Measurements from ENCODE around the gene ARNT2.

The ARNT2 gene

DNA sequence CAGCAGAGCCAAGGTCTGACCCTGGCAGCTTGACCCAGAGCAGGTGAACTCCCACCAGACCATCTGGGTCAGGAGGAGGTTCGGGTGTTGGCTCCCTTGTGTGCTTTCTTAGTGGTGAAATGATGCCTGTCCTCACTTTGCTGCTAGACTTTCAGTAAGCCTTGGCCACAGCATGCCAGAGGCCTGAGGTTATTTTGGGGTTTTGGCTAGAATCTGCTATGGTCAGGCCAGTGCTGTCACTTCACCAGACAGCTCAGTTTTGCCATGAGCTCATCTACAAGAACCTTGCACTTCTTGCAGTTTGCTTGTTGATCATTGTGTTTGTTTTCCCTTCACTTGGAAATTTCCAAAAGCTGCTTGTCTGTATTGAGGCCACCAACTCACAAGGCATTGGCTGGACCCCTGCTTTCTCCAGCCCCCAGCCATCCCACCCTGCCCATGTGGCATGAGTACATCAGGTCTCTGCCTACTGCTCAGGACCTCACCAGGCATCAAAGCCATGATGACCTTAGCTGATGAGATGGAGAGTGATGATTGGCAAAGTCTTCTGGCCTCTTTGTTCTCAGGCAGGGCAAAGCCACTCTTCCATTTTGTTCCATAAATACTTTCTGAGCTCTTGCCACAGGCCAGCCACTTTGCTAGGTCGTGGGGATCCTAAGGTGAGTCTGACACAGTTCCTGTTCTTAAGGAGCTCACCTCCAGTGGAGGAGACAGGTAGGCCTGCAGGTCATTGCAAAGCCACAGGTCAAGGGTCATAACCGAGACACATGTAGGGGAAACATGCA lies 122.6 kb downstream of the ARNT2 start:
- DNase-seq, result no peak

DNA sequence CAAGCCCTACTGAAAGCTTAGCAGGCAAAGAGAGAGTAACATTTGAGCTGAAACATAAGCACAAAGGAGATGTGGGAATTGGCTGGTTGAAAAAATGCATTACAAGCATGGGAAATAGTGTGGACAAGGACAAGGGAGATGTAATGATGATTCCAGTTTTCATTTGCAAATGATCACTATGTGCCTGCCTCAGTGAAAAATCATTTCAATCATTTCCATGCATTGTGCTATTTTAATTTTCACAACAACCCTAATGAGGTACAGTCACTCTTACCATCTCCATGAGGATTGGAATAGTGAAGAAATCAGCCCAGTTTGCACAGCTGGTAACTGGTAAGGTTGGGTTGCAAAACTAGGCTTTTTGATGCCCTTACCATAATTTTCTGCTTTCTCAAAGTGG lies 123.2 kb downstream of the ARNT2 start:
- DNase-seq, result no peak

DNA sequence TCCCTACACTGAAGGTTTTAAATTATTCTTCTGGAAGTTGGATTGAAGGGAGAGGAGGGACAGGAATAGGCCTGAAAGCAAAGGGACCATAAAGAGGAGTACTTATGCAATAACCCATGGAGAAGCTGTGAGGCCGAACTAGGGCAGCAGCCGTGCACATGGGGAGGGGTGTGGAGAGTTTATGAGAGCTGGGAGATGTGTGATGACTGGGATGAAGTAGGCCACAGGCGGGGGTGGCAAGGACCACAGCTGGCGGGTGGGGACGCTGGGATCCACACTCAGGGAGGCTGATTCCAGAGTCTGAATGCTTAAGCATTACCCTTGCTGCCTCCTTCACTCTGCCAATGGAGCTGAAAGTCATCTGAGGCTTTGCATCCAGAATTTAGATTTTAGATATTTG lies 123.8 kb downstream of the ARNT2 start:
- no peak for DNase-seq

DNA sequence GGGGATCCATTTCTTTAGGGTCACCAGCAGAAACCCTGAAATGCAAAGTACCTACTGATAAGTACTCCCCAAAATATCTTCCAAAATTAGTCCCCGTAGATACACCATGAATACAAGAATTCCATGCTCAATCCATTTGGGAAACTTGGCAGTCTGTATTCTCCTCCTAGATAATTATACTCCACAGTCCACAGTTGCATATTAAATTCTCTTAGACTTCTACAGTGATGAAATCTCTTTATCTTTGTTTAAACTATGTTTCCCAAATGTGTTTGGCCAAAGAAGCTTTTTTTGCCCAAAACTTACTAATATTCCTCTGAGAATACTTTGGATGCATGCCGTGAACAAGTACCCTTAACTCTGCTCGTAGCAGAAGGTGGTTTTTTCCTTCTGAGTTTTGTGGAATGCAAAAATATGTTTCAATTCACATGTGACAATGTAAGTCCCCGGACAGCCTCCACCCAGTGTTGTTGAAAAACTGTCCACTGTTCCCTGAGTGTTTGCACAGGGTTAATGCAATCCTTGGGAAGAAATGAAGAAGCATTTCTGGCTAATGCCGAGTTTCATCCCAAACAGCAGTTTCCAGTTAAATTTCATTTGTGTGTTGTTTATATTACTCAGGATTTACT lies 126.7 kb downstream of the ARNT2 start:
- DNase-seq, result no peak

DNA sequence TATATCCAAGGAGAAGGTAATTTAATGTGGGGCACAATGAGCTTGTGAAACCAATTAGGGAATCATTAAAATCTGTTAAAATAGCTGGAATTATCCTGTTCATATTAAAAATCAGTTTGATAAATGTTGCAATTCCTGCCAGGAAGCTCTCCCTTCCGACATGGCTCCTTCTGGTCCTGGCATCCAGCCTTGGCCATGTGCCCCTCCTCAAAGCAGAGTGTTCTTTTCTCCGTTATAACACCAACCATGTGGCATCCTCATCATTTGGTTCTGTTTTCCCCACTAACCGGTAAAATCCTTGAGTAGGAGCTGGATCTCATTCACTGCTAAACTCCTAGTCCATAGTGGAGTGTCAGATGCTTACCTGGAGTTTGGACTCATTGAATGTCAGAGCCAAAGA lies 127.2 kb downstream of the ARNT2 start:
- no peak for DNase-seq

DNA sequence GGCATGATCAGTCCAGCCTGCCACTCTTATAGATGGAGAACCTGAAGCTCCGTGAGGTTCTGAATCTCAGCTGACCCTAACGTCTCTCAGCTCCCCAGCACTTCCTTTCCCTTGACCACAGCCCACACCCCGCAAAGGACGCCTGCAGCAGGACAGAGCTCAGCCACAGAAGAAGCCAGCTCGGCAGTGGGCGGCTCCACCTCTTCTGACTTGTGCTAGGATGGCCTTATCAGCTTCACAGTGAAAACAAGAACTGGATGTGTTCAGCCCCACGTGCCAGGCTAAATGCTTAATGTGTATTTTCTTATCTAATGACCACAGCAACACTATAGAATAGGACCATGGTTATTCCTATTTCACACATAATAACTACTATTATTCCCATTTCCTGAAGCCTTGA lies 127.6 kb downstream of the ARNT2 start:
- DNase-seq, result no peak

DNA sequence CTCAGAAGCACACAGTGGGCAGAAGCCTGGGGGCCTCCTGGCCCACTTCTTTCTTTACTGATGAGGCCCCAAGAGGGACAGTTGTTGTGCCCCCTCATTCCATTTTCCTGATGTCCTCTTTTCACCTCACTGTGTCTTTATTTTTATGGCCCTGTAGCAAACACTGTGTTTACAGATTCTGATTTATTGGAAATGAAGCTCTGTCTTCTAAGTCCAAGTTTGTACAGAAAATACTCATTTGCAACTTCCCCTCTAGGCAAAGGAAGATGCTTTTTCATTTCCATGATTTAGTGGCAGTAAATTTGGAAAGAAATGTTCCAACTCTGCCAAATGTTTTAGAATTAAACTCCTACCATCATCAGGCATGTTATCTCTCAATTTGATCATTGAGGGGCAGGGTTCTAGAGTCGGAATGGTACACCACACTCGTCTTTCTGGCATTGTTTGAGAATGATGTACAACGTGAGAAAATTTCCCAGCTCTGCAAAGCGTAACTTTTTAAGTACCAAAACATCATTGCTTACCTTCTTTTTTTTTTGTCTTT lies 129.7 kb downstream of the ARNT2 start:
- no peak for DNase-seq

DNA sequence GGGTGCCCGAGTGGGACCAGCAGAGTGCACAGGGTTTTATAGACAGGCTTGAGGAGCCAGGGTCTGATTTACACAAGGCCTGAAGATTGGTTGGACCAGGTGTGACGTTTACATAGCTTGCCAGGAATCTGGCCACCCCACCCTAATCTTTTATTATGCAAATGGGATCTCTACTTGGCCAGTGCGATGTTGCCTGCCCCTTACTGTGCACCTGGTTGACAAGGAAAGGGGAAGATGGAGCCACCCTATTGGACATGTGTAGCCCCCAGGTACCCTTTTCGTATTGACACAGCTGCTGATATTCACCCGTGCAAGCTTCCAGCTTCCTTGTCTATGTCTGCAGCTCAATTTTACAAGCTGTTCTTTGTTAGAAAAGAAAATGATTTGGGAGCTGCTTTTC lies 132.0 kb downstream of the ARNT2 start:
- no peak for DNase-seq

DNA sequence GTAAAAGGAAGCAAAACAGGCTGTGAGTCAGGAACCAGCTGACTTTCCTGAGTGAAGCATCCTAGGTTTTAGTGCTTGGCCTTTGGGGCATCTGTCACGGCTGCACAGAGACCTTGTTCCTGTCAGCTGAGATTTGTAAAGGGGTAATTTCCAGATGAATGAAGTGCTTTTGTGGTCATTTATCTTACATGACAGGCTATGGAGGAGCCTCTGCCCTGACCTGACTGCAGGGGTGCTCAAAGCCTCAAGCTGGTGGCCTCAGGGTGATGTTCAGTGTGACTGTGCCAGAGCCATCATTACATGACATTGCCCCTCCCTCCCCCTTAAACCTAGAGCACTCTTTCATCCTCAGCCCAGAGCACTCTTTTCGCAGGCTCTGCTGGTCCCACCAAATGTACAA lies 132.5 kb downstream of the ARNT2 start:
- no peak for DNase-seq

DNA sequence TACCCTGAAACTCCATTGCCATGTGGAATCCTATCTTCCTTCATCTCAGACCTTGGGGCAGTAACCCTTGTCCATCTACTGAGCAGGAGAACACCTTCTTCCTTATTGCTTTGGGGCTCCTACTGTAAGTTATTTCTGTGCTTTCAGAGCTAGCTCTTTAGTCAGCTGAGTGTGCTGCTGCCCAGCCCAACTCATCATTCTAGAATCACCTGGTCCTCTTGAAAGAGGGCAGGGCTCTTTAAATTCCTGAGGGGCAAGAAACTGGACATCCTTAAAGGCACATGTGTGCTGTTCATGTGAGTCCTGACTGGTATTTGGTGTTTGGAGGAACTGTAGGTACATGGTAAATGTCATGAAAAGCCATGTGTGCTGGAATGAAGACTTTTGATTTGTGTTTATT lies 140.9 kb downstream of the ARNT2 start:
- no peak for DNase-seq

DNA sequence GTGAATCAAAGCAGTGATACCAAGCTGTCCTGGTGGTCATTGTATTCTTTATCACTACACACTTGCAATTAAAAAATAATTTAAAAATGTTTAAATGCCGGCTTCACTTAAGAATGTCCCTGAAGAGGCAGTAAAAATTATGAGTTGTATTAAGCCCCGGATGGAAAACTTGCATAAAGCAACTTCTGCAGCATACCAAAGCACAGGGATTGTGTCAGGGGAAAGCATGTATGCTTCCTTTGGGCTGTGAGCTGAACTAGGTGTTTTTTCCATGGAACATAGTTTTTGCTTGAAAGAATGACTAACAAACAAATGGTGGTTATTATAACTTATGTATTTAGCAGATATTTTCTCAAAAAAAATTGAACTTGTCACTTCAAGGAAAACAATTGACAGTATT lies 143.1 kb downstream of the ARNT2 start:
- no peak for DNase-seq

DNA sequence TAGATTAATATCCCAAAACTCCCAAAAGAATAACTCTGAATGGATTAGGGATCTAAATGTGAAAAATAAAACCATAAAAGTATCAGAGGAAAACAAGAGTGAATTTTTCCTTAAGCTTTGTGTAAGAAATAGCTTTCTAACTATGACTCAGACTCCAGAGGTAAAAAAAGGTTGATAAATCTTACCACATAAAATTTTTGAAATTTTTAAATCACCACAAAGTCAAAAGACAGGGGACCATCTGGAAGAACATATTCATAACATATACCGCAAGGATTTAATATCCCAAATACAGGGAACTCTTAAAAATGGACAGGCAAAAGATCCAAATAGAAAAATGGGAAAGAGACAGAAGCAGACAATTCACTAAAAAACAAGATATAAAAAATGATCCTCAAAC lies 145.0 kb downstream of the ARNT2 start:
- DNase-seq, result no peak

DNA sequence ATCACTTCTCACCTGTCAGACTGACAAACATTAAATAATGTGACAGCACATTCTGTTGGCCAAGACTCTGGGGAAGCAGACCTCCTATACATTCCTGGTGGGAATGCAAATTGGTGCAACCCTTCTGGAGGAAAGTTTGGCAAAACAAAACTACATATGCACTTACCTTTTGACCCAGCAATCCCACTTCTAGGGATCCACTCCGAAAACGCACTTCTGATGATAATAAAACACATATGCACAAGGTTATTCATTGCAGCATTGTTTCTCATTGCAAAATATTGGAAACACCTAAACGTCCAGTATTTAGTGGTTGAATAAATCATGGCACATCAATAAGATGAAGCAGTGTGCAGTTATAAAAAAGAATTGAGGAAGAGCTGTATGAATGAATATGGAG lies 145.5 kb downstream of the ARNT2 start:
- no peak for DNase-seq

DNA sequence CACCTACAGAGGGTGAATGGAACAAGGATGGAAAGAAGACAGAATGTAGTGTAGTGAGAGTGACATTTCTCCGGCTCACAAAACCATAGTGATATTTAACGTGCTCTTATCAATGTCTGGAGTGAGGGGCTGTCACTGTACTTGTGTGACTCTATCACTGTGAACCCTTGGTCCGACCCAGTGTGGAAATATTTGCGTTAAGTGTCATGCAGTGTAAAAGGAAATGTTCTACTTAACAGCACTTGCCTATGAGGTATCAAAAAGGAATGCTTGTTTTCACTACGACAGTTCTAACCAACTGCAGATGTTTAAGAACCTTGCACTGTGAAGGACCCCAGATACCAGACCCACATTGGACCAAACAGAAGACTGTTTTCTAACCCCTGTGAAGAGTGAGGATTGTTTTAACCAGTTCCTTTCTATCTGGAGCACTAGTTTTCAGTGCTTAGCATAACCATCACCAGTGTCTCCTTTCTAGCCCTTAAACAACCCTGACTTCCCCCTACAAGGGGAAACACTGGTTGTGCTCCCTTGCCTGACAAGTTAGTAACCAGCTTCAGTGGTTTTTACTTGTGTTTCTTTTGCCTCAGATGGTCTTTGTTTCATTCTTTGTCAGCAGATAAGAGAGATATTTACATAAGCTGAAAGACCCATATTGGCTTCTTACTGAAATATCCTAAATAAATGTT lies 146.2 kb downstream of the ARNT2 start:
- DNase-seq, result no peak

DNA sequence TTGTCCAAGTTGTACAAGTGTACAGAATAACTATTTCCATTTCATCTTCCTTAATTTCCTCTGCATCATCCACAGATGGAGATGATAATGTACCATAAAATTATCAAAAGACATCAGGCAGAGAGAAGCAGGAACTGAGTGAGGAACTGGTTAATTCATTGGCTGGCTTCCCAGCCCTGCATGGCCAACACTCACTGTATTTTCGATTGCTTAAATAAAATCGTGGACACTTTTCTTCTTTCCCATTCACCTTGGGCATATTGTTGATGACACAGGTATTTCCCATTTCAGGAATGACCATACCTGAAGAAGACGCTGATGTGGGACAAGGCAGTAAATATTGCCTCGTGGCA lies 146.7 kb downstream of the ARNT2 start:
- DNase-seq, result no peak

DNA sequence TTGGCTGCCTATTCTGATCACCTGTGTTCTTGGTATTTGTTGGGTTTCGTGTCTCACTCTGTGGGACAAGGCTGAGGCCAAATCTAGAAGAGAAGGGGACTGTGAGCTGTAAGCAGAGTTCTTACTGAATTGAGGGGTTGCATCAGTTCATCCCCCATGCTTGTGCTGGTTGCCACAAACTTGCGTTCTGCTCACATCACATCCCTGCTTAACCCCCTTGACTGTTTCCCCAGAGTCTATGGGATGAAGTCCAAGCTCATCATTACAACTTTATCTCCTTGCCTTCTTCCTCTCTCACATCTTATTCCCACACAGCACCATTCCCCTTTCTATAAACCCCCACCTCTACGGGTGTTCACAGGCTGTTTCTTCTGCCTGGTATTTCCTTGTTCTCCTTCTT lies 147.2 kb downstream of the ARNT2 start:
- DNase-seq, result no peak

DNA sequence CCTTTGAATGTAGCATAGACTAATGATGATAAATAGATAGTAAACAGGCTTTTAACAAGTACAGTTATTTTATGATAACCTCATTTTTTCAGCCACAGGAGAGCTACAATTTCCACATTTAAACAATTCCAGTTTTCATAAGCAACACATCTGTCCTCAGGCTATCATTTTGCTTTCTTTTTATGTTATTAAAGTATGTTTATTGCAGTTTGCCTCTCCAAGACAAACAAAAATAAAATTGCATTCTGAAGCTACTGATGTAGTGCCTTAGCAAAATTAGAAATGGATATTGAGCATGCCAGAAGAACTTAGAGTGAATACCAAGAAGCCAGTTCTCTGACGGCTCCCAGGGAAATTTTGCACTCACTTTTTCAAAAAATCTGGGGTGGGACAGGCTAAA lies 150.4 kb downstream of the ARNT2 start:
- DNase-seq, result no peak

DNA sequence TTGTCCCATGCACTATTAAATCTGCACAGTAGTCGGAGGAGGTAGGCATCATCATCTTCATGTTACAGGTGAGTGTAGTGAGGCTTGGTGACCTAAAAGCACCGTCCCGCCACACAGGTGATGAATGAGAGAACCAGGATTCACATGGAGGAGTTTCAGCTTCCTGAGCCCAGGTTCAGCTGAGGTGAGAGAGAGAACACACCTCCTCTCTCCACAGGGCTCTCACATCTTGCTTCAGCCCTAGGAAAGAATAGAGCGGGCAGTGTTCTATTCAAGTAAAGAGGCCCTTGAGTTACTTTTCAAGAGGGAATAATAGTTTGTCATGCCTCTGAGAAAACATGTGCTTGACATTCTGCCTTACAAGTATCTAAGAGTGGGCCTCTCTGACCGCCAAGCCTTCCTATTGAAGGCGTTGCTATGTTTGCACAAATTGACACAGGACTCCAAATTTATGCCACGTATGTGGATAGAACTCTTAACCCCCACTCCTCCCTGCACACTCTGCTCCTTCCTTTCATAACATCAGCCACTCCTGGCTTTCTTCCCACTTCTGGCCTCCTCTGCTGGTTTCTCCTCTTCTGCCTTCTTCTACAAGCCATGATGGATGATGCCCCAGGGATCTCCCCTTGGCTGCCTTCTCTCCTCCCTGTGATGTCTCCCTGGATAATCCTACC lies 152.6 kb downstream of the ARNT2 start:
- DNase-seq, result no peak

DNA sequence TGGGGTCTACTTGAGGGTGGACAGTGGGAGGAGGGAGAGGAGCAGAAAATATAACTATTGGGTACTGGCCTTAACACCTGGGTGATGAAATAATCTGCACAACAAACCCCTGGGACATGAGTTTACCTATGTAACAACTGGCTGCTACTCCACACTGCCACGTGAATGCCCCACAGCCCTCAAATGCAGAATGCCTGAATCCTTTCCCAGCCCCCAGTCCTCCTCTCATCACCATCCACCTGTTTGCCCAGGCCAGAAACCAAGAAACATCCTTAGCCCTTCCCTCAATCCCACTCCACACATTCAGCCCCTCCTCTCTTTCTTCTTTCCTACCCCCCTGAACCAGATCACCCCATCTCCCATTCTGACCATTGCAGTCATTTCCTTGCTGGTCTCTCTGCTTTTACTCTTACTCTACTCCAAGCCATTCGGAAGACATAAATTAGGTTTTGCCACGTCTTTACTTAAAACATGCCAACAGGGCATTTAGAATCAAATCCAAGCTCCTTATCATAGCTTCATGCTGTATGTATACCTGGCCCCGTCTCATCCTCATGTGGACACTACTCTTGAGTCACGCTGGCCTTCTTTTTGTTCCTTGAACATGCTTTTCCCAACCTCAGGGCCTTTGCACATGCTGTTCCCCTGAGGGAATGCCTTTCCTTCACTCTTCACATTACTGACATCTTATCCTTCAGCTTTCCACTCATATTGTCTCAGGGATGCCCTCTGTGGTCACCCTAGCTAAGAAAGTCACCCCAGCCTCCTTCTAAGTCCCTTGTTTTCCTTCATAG lies 153.5 kb downstream of the ARNT2 start:
- no peak for DNase-seq

DNA sequence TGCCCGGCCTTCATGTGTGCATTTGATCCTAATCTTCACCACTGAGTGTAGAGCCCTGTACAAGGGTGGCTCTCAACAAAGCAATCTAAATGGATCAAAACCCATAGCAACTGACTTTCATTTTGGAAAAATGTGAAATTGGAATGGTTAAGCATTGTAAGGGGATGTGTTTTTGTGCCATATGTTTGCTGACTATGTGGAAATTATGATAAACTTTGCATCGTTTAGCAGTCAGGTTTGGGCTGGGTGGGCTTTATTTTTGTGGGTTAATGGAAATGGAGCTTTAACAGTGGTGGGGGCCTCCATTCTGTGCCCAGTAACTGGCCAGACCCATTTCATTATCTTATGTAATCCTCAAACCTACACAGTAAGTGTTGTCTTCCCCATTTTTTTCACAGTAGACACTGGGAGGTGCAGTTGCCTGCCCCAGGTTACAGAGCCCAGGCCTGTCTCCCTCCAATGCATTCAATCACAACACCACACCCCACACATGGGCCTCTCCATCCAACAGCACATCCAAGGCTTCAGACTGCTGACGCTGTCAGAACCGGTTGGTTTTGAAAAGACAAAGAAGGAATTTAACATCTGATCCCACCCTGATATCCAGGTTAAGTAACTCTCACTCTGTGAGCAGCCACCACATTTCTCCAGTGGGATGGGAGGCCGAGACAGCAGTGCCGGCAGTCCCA lies 154.6 kb downstream of the ARNT2 start:
- no peak for DNase-seq

DNA sequence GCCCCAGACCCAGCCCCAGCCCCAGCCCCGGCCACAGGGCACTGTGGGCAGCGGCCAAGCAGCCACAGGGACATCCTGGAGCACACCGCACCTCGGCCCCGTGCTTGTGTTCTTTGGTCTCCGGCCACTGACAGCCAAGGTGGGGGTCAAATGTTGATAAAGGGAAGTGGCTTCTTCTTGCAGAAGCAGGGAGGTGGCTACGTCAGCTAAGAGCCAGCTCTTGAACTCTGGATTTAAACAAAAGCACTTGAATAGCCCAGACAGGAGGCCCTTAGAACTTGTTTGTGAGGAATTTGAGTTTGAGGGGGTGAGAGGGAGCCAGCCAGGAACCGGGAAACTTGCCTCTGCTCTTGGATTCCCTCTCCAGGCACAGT lies 155.1 kb downstream of the ARNT2 start:
- DNase-seq, result no peak

DNA sequence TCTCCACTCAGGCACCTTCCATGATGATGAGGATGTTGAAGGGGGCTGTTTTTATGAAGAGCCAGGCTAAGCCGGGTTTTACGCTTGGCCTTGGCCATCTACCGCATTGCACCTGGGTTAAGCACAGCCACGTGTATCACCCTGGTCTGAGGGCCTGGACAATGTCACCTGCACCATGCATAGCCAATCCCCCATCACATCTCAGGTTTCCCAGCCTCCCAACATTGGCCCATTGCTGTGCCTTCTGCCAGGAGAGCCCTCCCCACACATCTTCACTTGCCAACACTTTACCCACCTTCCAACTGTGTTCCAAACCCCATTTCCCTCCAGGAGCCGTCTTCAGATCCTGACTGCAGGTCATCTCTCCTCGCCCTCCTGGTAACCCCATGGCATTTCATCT lies 155.6 kb downstream of the ARNT2 start:
- DNase-seq, result no peak
